ENCODE results near the gene DGKZ.
"Not testable (repeated sequence)": the region's sequence is repeated elsewhere in the genome, so short reads cannot be mapped to it uniquely, and the experiment has no call there.

DGKZ gene

DNA sequence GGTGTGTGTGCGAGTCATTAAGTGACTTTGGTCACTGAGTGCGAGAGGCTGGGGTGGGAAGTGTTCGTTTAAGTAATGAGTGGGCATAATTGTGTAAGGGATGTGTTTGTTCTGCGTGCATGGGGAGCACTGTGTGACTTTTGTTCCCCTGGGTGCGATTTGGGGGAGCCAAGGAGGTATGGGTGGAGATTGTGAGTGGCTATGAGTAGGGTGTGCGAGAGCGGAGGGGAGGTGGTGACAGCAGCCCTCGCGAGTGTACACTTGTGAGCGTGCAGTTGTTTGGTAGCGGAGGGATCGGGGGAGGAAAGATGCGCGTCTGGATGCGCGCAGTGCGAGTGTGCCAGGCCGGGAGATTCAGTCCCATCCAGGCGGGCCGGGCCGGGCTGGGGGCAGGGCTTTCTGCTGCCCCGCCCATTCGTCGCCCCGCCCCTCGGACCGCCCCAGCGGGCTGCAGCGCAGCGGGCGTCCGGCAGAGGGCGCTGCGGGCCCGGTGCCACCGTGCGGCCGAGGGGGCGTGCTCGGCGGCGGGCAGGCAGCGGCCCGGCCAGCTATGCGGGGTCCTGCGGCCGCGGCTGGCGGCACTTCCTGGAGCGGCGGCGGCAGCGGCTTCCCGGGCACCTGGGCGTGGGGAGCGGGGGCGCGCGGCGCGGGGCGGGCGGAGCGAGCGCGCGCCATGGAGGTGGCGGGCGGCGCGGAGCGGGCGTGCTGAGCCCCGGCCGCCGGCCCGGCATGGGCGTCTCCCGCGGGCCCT, at the start of gene DGKZ:
TSS of gene DGKZ (plus strand) at position 578 of the 751 bp plus-strand sequence. CDS start 197 bp downstream, outside the sequence.
- DNase-seq (ENCODE audit: low read depth) = peak; percentile 59

GRCh38 chr11:46298699-46299433, 48.4 kb upstream of the DGKZ start:
- DNase-seq (ENCODE audit: low read depth) = peak; percentile 88

DNA sequence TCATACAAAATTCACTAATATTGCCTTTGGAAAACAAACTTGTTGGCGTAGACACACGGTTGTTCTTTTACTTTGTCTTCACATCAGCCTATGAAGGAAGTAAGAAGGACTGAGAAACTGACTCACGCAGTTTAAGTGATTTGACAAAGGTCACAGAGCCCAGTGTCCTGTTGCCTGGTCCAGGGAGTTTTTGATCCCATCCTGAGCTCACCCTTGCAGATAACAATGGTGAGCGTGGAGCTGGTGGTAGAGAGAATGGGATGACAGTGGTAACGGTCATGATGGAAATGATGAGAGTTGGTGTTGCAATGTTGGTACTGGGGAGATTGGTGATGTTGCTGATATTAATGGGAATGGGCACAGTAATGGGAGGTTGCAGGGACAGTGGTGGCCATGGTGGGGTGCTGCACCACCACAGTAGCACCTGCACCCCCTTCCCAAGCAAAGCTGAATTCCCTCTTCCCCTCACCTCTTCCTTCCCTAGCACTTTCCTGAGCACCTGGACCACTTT, 47.8 kb upstream of the DGKZ start:
- peak; percentile 37 for DNase-seq (ENCODE audit: low read depth)

- DNase-seq (ENCODE audit: low read depth) = no peak
These were observed 47.0 kb upstream of the DGKZ start for GRCh38 chr11:46300270-46300669.

- DNase-seq (ENCODE audit: low read depth) = no peak
These were observed 44.4 kb upstream of the DGKZ start for GRCh38 chr11:46302866-46303265.

DNA sequence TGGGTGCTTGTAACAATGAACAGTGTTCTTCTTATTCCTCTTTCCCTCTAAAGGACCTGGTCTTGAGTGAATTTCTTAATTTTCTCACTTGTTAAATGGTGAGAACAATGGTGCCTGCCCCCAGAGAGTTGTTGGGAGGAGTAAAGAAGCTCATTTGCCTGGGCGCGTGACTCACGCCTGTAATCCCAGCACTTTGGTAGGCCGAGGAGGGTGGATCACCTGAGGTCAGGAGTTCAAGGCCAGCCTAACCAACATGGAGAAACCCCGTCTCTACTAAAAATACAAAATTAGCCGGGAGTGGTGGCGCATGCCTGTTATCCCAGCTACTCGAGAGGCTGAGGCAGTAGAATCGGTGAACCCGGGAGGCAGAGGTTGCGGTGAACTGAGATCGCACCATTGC, 43.2 kb upstream of the DGKZ start:
- DNase-seq (ENCODE audit: low read depth) = not testable (repeated sequence)

GRCh38 chr11:46304605-46305179, 42.6 kb upstream of the DGKZ start:
- no peak for DNase-seq (ENCODE audit: low read depth)

- DNase-seq (ENCODE audit: low read depth) = peak; percentile 70
These were observed 42.0 kb upstream of the DGKZ start for GRCh38 chr11:46305295-46305694.

GRCh38 chr11:46306296-46306853, 40.9 kb upstream of the DGKZ start:
- DNase-seq (ENCODE audit: low read depth) = peak; percentile 54

DNA sequence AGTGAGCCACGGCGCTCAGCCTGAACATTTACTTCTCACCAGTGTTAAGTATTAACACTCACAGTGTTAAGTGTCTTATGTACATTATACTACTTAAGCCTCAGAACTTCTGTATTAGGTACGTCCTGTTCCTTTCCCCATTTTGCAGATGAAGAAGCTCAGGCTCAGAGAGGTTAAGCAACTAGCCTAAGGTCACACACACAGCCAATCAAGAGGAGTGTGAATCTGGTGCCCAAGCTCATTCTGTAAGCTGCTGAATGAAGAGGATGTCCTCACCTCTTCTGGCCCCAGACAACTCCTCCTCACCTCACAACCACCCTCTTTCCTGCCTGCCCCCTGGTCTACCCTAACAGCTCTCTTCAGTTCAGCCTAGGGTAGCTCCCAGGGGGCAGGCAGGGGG, 39.9 kb upstream of the DGKZ start:
- no peak for DNase-seq (ENCODE audit: low read depth)

DNA sequence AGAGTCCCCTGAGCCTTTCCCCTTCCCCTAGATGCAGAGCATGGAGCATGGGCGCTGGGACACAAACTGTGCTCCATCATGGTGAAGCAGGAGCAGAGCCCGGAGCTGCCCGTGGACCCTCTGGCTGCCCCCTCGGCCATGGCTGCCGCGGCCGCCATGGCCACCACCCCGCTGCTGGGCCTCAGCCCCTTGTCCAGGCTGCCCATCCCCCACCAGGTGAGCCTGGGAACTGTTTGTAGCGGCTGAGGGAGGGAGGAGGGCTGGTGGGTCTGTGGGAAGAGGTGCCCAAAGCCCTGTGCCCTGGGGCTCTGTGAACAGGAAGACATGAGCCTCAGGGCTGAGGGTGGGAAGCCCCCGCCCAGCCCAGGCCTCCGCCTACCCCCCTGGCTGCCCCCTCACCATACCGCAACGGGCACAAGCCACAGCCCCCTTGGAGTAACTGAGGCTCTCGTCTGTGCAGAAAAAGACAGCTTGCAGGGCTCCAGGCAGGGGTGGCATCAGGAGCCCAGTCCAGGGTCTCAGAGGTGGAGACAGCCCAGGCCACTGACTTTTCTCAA, 39.4 kb upstream of the DGKZ start:
- no peak for DNase-seq (ENCODE audit: low read depth)

- peak; percentile 58 for DNase-seq (ENCODE audit: low read depth)
These were observed 38.4 kb upstream of the DGKZ start for GRCh38 chr11:46308631-46309419.

DNA sequence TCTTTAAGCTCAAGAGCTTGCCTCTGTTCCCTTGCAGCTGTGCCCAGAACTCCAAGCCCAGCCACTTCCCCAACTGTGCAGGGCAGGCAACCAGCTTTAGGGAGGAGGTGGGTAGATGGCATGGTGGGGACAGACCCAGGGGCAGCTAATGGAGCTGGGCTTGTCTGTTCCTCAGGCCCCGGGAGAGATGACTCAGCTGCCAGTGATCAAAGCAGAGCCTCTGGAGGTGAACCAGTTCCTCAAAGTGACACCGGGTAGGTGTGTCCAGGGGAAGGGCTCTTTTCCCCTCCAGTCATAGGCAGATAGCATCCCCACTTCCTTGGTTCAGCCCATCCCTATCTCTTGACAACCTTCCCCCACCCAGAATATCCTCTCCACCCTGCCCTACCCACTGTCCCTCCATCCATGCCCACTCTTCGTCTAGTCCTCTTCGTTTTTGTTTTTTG, 37.4 kb upstream of the DGKZ start:
- DNase-seq (ENCODE audit: low read depth) = no peak

- DNase-seq (ENCODE audit: low read depth) = peak; percentile 76
These were observed 32.1 kb upstream of the DGKZ start for GRCh38 chr11:46315033-46315738.

DNA sequence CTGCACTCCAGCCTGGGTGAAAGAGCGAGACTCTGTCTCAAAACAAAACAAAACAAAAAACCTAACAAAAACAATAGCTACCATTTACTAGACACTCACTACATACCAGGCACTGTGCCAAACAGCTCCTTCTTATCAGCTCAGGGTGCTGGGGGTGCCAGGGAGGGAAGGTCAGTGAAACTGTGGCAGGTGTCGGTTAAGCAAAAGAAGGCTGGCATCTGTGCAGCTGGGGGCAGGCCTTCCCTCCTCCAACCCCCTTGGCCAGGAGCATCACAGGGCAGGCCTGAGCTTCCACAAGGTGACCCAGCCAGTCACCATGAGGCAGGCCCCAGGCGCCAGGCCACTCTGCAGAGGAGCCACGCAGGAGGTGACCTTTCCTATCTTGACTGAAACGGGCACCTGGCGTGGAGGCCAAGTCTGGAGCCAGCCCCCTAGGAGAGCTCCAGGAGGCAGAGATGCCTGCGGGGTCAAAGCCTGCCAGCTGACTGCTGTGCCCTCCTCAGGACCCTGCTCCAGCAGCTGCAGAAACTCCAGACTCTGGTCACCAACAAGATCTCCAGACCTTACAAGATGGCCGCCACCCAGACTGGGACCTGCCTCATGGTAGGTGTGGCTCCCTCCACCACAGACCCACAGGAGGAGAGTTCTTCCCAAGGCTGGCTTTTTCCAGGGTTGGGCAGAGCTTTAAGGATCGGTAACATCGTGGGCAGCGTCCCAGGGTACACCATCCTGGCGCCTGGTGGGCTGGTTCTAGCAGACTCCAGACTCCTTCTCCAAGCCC, 31.3 kb upstream of the DGKZ start:
- DNase-seq (ENCODE audit: low read depth) = peak; percentile 28

DNA sequence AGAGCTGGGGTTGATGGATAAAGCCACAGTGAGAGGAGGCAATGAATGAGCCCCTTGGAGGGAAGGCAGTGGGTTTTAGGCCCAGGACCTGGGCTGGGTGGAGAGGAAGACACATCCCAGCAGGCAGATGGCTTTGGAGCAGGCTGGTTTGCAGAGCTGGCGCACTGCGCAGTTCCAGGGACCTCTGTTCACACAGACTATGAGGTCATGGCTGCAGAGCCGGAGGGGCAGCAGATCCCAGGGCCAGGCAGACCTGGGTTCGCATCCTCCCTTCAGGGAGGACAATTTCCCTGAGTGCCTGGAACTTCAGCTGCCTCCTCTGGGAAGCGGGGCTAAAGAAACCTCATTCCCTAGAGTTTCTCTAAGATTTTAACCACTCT, 28.2 kb upstream of the DGKZ start:
- no peak for DNase-seq (ENCODE audit: low read depth)

- DNase-seq (ENCODE audit: low read depth) = peak; percentile 89
These were observed 25.5 kb upstream of the DGKZ start for GRCh38 chr11:46321757-46322156.

DNA sequence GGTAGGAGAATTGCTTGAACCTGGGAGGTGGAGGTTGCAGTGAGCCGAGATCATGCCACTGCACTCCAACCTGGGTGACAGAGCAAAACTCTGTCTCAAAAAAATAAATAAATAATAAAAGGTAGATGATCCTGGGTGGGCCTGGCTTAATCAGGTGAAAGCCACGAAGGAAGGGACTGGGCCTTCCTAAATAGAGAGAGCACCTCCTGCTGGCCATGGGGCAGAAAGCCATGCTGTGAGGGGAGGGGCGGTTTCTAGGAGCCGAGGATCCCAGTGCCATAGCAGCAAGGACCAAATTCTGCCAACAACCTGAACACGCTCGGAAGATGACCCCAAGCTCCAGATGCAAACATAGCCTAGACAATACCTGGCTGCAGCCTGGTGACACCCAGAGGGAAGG, 24.5 kb upstream of the DGKZ start:
- no peak for DNase-seq (ENCODE audit: low read depth)

DNA sequence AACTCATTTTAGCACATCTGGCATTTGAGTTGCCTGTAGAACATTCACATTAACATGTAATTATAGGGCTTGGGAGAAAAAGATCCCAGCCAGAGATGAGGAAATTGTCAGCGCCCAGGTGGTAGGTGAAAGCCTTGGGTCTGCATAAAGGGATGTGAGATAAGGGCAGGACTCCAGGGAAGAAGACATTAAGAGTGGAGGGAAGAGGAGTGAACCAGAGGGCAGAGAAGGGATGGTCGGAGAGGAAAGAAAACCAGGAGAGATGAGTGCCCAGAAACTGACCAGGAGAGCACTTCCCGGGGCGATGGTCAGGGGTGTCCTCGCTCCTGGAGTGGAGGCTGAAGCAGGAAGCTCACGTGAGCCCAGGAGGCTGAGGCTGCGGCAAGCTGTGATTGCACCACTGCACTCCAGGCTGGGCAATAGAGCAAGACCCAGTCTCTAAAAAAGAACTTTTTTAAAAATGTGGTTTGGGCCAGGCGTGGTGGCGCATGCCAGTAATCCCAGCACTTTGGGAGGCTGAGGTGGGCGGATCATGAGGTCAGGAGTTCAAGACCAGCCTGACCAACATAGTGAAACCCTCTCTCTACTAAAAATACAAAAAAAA, 20.3 kb upstream of the DGKZ start:
- DNase-seq (ENCODE audit: low read depth) = no peak

DNA sequence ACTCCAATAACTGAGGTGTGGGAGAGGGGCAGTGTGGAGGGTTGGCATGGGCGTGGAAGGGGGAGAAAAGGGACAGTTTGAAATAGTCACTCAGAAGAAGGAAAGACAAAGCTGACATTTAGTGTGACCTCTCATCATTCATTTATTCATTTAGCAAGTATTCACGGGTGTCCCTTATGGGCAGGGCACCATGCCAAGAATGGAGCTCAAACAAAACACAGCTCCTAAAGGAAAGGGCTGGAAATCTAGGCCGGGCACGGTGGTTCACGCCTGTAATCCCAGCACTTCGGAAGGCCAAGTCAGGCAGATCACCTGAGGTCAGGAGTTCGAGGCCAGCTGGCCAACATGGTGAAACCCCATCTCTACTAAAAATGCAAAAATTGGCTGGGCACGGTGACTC, 19.4 kb upstream of the DGKZ start:
- no peak for DNase-seq (ENCODE audit: low read depth)
